Right renal pelvis (tissue), 4 donors: ENCODE results near the gene PLEKHG7. TPM values are rescaled to one million over a fixed set of nuclear protein-coding genes. Genes with fewer than 3 reads are reported as not detected.
A peak's percentile ranks its signal among the peaks of the same experiment; 100 is the strongest.
"Not testable (repeated sequence)": the region's sequence is repeated elsewhere in the genome, so short reads cannot be mapped to it uniquely, and the experiment has no call there.

ENCODE experiments used
- DNase-seq, 4 donors: peaks; one replicate each; pipeline ENCODE4 v3.0.0-alpha.2; 2013; ENCODE audit warnings: low read depth in 4 of 4, low spot score in 3 of 4, missing footprints in 1 of 4
- polyA plus RNA-seq, 4 donors: library from polyadenylated mRNA; unstranded; fragments of 120-200 nt; gene quantifications; one replicate each; pipeline ENCODE4 v1.2.1, GENCODE V29; 2013; ENCODE audit not compliant: insufficient read length in 4 of 4

PLEKHG7 gene, protein sequence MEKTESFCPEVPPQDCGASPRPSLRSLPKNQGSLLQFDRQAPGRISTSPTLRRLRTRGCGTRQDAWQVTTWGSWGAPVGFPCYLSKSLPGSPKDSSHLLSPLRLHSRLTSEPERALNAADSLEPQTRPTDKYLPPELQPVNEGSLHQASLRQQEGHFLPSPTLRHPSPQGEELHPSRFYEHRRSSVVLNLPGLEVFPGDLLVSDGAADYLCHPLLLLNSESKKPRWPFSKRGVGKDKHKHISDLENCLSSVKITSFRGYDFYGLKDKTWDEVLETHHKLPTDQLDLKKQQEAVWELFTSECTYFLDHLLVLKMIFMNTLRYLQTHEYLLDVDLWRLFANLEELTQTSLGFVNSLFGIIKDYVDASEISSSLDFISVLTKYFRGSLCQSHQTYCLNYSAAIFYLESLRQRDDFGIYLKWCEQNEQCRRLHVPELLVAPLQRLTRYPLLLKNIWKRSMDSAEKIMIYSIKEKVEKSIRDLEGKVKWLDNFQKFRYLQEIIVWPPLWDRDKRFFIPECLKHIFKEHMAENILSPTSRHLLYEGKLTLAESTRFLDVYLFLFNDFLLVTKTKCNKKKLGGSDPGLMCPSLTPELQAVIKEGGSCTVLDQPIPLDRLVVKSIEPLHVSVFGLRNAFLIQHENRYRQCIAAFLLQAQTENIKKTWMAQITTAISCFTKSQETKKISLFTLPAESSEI
- polyA plus RNA-seq: under 1 TPM; 0.47 to 0.69 (median 0.54) TPM

DNA sequence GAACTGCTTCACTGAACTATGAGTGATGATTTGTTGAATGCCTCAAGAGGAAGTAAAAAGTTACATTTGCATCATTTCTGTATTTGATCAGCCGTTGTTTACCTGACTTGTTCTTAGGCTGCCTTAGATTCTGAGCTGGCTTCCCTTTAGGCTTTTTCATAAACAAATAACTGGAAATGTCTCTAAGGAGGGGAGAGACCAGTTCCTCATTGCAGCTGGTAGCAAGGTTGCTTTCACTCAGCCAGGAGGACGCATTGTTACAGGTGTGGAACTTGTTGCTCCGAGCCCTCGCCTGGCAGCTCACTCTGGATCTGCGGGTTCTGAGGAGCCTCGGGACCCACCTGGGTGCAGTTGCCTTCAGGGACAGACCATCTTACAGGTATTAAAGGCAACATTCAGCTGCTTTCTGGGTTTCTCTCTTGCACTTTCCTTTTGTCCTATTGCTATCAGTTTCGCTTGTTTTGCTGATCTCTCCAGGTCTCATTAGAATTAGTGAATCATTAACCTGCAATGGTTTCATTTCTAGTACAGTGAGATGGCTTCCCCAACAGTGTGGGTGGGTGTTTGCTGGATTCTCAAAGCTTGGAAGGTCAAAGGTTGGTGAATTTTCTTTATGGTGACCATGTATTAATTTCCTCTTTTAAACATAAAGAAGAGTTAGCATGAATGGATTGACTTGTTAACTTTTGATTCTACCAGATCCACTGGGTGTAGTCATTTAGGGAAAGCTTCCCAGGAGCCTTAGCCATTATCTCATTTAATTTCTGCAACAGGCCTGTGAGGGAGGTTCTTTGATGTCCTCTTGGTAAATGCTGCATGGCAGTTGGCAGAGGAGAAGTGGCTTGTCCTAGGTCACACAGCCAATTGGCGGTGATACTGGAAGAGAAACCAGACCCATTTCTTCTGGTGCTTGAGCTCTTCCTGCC lies at the start of gene PLEKHG7:
TSS of gene PLEKHG7 (plus strand) at position 236 of the 926 bp plus-strand sequence. CDS start 3,643 bp downstream, outside the sequence.
- peak; percentile 23 to 41 (median 40) for DNase-seq

DNA sequence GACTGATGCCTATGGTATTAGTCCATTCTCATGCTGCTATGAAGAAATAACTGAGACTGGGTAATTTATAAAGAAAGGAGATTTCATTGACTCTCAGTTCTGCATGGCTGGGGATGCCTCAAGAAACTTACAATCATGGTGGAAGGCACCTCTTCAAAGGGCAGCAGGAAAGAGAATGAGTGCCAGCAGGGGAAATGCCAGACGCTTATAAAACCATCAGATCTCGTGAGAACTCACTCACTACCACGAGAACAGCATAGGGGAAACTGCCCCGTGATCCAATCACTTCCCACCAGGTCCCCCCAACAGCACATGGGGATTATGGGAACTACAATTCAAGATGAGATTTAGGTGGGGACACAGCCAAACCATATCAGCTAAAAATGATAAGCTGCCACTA lies 48.5 kb upstream of the PLEKHG7 start:
- DNase-seq: not testable (repeated sequence)

DNA sequence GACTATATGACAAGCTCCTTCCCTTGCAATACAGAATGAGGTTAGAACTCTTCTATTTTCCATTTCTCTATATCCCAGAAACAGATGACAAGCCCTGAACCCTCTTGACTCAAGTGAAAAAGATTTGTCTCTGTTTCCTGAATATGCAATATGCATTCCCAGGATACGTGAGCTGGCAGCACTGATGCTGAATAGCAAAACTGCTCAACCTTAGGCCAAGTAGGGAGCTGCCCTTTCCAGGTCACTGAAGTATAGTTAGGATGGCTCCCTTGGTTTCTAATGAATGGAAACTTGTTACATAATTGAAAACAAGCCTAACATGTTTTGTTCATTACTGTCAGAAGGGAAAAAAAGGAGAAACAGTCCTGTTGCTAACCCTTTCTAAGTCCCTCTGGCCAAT lies 47.9 kb upstream of the PLEKHG7 start:
- no peak for DNase-seq

DNA sequence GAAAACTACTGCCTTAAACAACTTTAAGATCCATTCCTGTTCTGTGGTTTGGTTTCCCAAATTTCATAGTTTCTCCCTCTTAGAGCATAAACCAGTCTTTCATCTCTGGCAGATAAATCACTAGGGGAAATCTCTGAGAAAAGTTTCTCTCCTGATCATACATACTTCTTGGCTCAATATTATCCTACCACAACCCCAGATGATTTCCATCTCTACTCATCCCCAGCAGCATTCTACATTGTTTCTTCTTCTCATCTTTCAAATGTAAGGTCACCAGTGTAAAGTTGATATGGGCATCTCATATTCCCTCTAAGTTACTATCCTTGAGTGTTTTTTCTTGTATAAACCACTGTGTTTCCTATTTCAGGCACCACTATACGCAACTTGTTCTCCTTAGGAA lies 45.9 kb upstream of the PLEKHG7 start:
- DNase-seq: no peak

DNA sequence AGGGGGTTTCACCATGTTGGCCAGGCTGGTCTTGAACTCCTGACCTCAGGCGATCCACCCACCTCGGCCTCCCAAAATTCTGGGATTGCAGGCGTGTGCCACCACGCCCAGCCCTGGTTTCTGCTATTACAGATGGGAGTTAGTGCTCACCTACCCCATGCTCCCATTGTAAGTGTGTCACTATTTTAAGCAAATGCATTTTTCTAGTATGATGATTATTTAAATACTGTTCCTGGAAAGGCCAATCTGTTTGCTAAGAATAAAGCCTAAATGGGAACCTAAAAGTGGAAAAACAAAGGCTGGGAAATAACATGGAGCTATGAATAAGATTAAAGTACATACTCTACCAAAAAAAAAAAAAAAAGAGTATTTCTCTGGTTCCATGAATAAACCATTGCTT lies 45.0 kb upstream of the PLEKHG7 start:
- no peak for DNase-seq

DNA sequence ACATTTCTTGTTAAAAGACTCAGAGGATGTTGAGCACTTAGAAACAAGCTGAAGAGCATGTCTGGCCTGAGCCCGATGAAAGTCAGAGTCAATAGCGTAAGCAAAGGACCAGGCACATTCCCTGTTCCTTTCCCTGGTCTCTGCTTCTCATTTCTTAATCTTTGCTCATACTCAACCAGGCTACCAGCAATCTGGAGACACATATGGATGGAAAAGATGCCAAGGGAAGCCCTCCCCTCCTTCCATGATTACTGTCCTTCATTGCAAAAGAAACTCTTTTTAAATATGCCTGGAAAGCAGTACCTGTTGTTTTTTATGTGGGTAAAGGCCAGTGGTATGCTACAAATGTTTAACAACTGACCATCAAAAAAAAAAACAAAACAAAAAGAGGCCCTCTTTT lies 44.2 kb upstream of the PLEKHG7 start:
- no peak for DNase-seq

DNA sequence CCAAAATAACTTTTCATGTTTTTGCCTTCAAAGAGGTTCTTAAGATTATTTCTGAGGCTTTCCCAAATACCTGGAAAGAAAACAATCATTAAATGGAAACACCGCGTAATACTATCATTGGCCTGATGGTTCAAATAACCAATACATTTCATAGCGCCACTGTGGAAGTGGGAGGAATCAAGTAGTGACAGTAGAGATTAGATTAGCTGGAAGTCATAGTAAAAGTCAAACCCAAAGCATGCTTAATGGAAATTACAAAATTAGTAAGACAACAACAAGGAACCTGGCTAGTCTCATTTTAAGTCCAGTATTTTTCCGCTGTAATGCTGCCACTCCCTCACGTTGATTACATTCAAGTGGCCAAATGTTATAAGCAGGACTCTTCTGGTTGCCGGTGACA lies 41.5 kb upstream of the PLEKHG7 start:
- DNase-seq: no peak

DNA sequence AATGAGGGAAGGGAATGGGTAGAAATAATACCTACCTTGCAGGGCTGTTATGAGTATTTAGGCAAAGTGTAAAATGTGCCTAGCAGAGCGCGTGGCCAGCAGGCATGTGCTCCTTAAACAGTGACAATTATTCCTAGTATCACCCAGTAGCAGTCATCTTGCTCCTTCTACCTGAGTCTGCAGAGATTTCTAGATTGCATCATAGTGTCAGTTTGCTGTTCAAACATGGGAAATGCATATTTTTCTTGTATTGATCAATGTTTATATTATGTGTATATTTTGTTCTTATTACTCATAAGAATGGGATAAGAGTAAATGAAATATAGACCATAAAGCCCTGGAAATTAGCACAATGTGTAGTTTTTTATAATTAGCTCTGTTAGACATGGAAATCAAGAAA lies 37.3 kb upstream of the PLEKHG7 start:
- no peak for DNase-seq

DNA sequence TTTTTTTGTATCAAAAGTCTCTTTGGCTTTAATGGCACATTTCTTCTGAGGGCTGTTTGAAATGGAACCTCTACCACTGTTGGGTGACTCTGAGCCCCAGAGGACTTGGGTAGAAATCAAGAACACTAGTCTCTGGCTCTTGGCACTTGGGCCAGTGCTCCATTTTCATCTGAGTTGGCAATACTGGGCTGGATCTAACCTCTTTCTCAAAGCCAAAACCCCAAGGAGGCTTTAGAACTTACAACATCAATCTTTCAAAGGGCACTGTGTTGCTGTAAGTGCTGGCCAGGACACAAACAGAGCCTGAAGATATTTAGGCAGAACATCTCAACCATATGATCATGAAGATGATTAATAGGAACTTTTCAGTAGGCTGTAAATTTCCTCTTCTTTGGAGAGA lies 34.0 kb upstream of the PLEKHG7 start:
- DNase-seq: no peak

DNA sequence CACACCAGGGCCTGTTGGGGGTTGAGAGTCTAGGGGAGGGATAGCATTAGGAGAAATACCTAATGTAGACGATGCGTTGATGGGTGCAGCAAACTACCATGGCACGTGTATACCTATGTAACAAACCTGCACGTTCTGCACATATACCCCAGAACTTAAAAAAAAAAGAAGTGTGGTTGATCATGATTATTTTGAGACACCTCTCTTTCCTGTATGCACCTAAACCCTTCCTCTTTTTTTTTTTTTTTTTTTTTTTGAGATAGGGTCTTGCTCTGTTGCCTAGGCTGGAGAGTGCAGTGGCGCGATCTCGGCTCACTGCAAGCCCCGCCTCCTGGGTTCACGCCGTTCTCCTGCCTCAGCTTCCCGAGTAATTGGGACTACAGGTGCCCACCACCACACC lies 31.3 kb upstream of the PLEKHG7 start:
- not testable (repeated sequence) for DNase-seq

DNA sequence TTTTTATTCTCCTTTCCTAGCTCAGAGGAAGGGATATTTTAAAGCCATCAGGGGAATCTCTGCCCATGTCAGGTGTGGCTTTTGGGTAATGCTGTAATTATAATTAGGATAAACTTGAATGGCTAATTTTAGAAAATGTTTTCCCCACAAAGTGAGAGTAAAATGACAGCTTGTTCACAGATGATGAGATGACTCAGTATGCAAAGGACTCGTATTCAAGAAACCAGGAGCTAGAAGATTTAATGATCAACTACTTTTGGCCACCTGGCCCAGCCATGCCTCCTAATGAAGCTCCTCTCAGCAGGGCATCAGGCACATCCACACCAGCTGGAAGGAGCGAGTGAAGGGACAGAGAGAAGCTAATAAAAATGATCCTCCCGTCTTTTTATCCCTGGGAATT lies 29.0 kb upstream of the PLEKHG7 start:
- DNase-seq: no peak

DNA sequence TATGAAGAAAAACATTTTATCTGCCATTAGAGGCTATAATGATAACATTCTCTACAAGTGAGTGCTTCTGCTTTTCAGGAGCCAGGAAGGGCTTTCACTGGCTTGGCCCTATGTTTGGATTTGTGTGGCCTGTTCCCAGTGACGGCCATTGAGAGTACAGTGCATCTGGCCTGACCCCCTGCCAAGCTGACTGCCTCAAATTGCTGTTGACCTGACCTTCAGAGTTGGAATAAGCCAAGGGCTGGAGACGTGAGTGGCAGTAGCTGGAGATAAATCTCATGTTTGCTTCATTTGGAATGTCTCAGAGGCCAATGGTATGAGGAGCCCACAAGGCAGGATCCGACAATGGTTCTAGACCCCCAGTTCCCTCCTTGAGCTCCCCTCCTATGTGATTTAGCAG lies 28.3 kb upstream of the PLEKHG7 start:
- DNase-seq: no peak

DNA sequence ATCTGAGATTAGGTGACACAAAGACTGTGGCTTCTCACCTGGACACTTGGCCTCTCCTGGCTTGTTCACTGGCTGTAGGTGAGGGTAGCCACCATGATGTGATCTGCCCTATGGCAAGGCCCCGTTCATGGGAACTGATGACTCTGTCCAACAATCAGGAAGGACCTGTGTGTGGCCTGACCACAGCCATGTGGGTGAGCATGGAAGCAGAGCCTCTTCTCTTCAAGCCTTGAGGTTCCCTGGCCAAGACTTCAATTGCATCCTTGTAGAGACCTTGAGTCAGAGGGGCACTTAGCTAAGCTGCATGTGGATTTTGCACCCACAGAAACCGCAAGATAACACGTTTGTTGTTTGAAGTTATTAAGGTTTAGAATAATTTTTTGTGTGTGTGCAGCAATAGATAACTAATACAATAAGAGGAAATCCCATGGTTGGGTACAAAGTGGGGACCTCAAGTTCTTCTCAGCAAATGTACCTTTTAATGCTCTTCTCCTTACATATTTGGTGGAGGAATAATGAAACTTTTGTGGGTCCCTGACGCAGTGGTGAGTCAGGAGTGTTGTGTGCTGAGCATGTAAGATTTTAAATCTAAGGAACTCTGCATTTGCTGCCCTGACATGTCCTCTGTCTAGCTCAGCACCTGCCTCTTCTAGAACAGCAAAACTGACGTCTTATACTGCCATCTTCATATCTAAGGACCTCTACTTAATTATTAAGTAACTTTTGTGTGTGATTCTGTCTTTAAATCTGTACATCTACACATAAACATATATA lies 27.5 kb upstream of the PLEKHG7 start:
- no peak for DNase-seq

DNA sequence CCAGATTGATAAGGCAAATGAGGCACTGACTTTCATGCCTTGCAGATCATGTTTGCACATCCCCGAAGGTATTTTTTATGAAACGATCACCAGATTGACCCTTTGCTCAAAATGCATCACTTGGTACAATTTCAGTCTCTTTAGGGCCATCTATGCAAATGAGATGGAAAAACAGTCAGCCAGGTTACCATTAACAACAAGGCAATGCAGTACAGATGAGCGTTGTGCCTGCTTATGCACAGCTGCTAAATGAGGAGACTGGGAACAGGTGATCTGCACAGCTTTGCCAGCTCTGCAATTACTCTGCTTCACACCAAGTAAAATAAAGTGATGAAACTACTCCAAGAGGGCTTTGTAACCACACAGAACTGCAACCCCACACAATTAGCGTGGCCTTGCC lies 26.1 kb upstream of the PLEKHG7 start:
- DNase-seq: no peak

DNA sequence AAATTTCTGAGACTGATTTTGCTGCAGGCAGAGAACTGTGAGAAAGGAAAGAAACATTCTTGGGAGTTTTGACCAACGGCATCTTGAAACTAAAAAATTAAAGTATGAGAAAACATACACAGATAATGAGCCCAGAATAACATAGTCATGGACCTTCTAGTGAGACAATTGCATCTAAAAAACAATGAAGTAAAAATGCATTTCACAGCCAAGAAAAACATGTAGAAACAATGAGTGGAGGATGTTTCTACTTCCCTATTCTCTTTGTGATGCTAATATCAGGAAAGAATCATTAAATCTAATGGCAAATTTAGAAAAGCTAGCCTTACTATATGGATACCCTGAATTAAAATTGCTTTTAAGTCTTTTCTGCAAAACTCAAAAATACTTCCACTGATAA lies 12.2 kb upstream of the PLEKHG7 start:
- no peak for DNase-seq

DNA sequence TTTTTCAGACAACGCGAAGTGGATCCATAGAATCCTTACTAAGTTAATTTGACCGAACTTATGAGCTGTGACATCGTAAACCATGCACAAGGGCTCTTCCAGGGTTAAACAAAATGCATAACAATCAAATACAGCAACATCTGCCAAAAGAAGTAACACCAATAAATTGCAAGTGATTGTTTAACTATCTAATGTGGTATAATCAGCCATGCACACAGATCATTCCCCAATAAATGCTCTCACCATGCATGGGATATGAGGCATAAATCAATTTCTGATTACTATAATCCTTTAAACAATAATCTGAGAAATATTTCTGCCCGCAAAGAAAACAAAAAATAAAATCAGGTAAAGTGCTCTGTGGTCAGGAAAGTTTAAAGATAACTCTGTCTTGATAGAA lies 7.7 kb upstream of the PLEKHG7 start:
- no peak for DNase-seq

DNA sequence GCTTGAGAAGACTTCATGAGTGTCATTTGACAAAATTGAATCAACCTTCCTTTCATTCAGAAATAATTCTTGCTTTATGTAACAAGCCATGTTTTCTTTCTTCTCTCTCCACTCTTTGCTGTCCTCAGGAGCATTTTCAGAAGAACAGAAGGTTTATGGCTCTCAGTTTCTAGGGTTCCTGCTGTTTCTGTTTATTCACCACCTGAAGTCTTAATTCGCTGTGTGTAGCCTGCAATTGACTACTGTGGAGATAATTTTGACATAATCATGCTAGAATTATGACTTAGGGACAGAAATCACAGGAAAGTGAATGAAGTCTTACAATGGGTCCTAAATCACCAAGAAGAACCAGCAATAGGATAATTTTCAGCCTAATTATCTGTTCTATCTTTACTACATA lies 7.2 kb upstream of the PLEKHG7 start:
- DNase-seq: no peak

DNA sequence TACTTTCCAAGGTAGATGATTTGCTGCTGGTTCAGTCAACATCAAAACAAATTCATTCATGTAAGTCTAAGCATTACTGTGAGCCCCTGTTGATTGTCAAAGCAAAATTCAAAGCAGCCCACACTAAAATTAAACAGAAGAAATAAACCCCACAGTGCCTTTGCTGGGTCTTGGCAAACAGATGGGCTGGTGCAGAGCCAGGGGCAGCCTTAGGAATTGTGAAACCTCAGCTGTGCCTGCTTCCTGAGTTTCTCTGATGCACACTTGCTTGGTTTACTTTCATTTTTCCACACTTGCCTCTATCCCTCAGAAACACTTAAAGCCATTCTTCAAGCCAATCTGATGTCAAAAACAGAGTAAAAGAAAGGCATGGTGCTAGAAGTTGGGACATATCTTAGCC lies 6.6 kb upstream of the PLEKHG7 start:
- no peak for DNase-seq

DNA sequence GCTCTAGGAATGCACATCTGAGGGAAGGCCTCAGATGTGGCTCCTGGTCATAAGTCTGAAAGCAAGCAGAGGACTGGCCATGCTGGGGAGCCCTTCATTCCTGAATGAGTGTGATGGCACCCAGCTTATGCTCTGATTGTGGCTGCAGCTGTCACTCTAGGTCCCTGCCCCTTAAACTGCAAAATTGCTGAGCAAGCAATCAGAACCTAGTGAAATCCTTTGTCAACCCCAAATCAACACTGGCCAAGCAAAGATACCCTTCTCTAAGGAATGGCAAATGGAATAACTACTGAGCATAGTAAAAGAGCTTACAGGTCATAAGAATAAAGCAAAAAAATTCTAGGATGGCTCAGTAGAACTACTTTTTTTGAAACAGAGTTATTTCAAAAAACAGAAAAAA lies 4.3 kb upstream of the PLEKHG7 start:
- DNase-seq: no peak

DNA sequence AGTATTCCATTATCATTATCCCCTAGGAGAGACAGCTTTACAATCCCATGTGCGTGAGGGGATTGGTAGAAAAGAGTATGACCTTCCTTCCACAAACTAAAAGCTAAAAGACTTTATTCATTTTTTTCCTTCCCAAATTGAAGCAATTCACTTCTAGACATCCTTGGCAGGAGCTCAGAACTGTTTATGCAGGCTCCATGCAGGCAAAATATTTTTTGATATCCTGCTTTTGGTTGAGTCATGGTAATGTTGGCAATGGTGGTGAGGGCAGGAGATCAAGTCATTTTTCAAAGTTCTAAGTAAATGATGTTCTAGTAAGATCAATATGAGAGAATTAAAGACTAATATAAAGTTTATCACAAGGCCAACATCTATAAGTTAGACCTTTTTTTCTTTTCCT lies 1.3 kb upstream of the PLEKHG7 start:
- no peak for DNase-seq
